Thyroid gland (tissue), 4 donors: Measurements from ENCODE around the gene OPN5. TPM values are rescaled to one million over a fixed set of nuclear protein-coding genes. Genes with fewer than 3 reads are reported as not detected.

ENCODE experiments used
- DNase-seq, 2 donors: peaks; one replicate each; pipeline ENCODE4 v3.0.0-alpha.2; 2019
- H3K27ac ChIP-seq, 3 donors: fragments of 200-600 bp; sonication (generic); 1 replicate in 2 of 3; 2 replicates in 1 of 3; pipeline ENCODE4 v1.5.1; 2016 to 2019; ENCODE audit warnings: mild to moderate bottlenecking in 1 of 3, moderate library complexity in 1 of 3
- H3K27me3 ChIP-seq: fragments of 200-600 bp; sonication (generic); one replicate; pipeline ENCODE4 v1.5.1; 2019
- H3K36me3 ChIP-seq, 2 donors: fragments of 200-600 bp; sonication (generic); one replicate each; pipeline ENCODE4 v1.5.1; 2016 to 2019
- H3K4me1 ChIP-seq, 2 donors: fragments of 200-600 bp; sonication (generic); one replicate each; pipeline ENCODE4 v1.5.1; 2017 to 2019
- H3K4me3 ChIP-seq, 3 donors: fragments of 200-600 bp; sonication (generic); replicated peaks in 1 of 3; 1 replicate in 2 of 3; 2 replicates in 1 of 3; pipeline ENCODE4 v1.5.1; 2016; ENCODE audit warnings: mild to moderate bottlenecking in 1 of 3
- H3K9me3 ChIP-seq: fragments of 200-600 bp; sonication (generic); one replicate; pipeline ENCODE4 v1.5.1; 2017
- CTCF ChIP-seq, 6 experiments: fragments of 200-600 bp in 3 of 6; fragments of 450-650 bp in 3 of 6; sonication (generic) in 3 of 6; IDR thresholded peaks; one replicate each; pipeline ENCODE4 v1.5.1; 2016 to 2019; ENCODE audit warnings: antibody characterized with exemption in 6 of 6, mild to moderate bottlenecking in 2 of 6, inconsistent platforms in 1 of 6, moderate library complexity in 1 of 6
- POLR2A ChIP-seq, 2 donors: fragments of 450-650 bp; IDR thresholded peaks; one replicate each; pipeline ENCODE4 v1.6.1; 2017; ENCODE audit warnings: antibody characterized with exemption in 2 of 2, mild to moderate bottlenecking in 2 of 2, moderate library complexity in 1 of 2
- WGBS, 2 donors: methylation state at CpG; one replicate each; pipeline ENCODE4 v1.1.5; 2017; 5-methylcytosine and 5-hydroxymethylcytosine counted together
- intact Hi-C: fragments of 100-400 bp; cut with DNase I; formaldehyde crosslinking; loops from one replicate; pipeline ENCODE4 v1.15.1; 2023
- total RNA-seq, 4 donors: library from RNA; depleted of rRNA; stranded (reverse); fragments of >200 nt; gene quantifications; one replicate each; pipeline ENCODE4 v1.2.3, GENCODE V29; 2016

OPN5 gene
- total RNA-seq, 4 donors from 2014 or later: not detected

GRCh38 chr6:47769982-47770381 is 11.8 kb upstream of the OPN5 start:
- Histone ChIP-seq H3K36me3 (no peaks in the 10 kb centered on the region), H3K27me3 (no peaks in the 10 kb centered on the region), H3K27ac (no peak overlapping the region), H3K4me3 (no peak overlapping the region), H3K9me3 (no peaks in the 10 kb centered on the region), H3K4me1 (no peaks in the 10 kb centered on the region)
- intact Hi-C loops: no loop called here
- no peak for TF ChIP-seq POLR2A (IDR thresholded peaks at IDR 0.05)
- TF ChIP-seq CTCF (IDR thresholded peaks at IDR 0.05): no peak
- no peak for DNase-seq

- no peaks in the 10 kb centered on the region for H3K4me1 ChIP-seq
- WGBS, 2 donors: 78 to 85% methylated on average over 2 of the region's 2 CpGs
- intact Hi-C loops: no loop called here
- no peaks in the 10 kb centered on the region for H3K9me3 ChIP-seq
- no peaks in the 10 kb centered on the region for H3K27me3 ChIP-seq
- no peaks in the 10 kb centered on the region for H3K36me3 ChIP-seq
- no peak for DNase-seq
- H3K4me3 ChIP-seq: no peak overlapping the region
- TF ChIP-seq CTCF (IDR thresholded peaks at IDR 0.05) (no peak), POLR2A (IDR thresholded peaks at IDR 0.05) (no peak)
- H3K27ac ChIP-seq: no peak overlapping the region
Measured at GRCh38 chr6:47772359-47772758, 9.5 kb upstream of the OPN5 start.

- no peaks in the 10 kb centered on the region for H3K27me3 ChIP-seq
- no peaks in the 10 kb centered on the region for H3K9me3 ChIP-seq
- H3K4me1 ChIP-seq: no peaks in the 10 kb centered on the region
- intact Hi-C loops: no loop called here
- no peak overlapping the region for H3K27ac ChIP-seq
- H3K36me3 ChIP-seq: no peaks in the 10 kb centered on the region
- WGBS, 2 donors: 87 to 90% methylated on average over 5 of the region's 5 CpGs
- no peak overlapping the region for H3K4me3 ChIP-seq
- TF ChIP-seq POLR2A (IDR thresholded peaks at IDR 0.05): no peak
- no peak for TF ChIP-seq CTCF (IDR thresholded peaks at IDR 0.05)
- no peak for DNase-seq
Measured at GRCh38 chr6:47773005-47773404, 8.8 kb upstream of the OPN5 start.

GRCh38 chr6:47780510-47781356 is 1.1 kb upstream of the OPN5 start:
- H3K4me3 ChIP-seq: no peak overlapping the region
- intact Hi-C loops: loop anchor here (10.0 kb wide), 1 partner anchor 146 kb away; no protein-coding TSS in a partner anchor
- peak; percentile 8 to 10 for DNase-seq

More at GRCh38 chr6:47780510-47781356, 1.1 kb upstream of the OPN5 start:
- Histone ChIP-seq H3K4me1 (peaks cover 0 to 3% of the 10 kb centered on the region in 2 donors), H3K9me3 (no peaks in the 10 kb centered on the region), H3K27me3 (no peaks in the 10 kb centered on the region), H3K27ac (no peak overlapping the region), H3K36me3 (no peaks in the 10 kb centered on the region)
- no peak for TF ChIP-seq POLR2A (IDR thresholded peaks at IDR 0.05)
- TF ChIP-seq CTCF (IDR thresholded peaks at IDR 0.05): peak in 5 of 6 experiments; percentile 17 to 70 (median 61)
- WGBS, 2 donors: 1% methylated on average over 6 of the region's 6 CpGs
